Neural progenitor cell (in vitro differentiated cells): Measurements from ENCODE around the gene EMSY. TPM values are rescaled to one million over a fixed set of nuclear protein-coding genes. Genes with fewer than 3 reads are reported as not detected.

Experiments
- DNase-seq: peaks from one replicate; pipeline ENCODE4 v3.0.0-alpha.2; 2016; ENCODE audit warnings: low spot score
- H2AFZ ChIP-seq: fragments of 200-600 bp; sonication (generic); replicated peaks from 2 replicates; pipeline ENCODE4 v1.6.1; 2016; ENCODE audit warnings: antibody characterized with exemption
- H3F3A ChIP-seq: fragments of 200-600 bp; sonication (generic); 2 replicates; pipeline ENCODE4 v1.6.1; 2016; ENCODE audit warnings: antibody characterized with exemption, low read depth
- H3K27ac ChIP-seq: fragments of 200-600 bp; sonication (generic); 2 replicates; pipeline ENCODE4 v1.5.1; 2016; ENCODE audit warnings: mild to moderate bottlenecking
- H3K27me3 ChIP-seq: fragments of 200-600 bp; sonication (generic); 2 replicates; pipeline ENCODE4 v1.6.1; 2016; ENCODE audit warnings: mild to moderate bottlenecking, moderate library complexity
- H3K36me3 ChIP-seq: fragments of 200-600 bp; sonication (generic); 2 replicates; pipeline ENCODE4 v1.5.1; 2016
- H3K4me1 ChIP-seq: fragments of 200-600 bp; sonication (generic); 2 replicates; pipeline ENCODE4 v1.6.1; 2016; ENCODE audit warnings: mixed run types
- H3K4me2 ChIP-seq: fragments of 200-600 bp; sonication (generic); 2 replicates; pipeline ENCODE4 v1.6.1; 2016
- H3K4me3 ChIP-seq: fragments of 200-600 bp; sonication (generic); 2 replicates; pipeline ENCODE4 v1.5.1; 2016
- H3K79me2 ChIP-seq: fragments of 200-600 bp; sonication (generic); 2 replicates; pipeline ENCODE4 v1.6.1; 2016; ENCODE audit warnings: low read depth
- H3K9ac ChIP-seq: fragments of 200-600 bp; sonication (generic); 2 replicates; pipeline ENCODE4 v1.6.1; 2016
- H3K9me3 ChIP-seq: fragments of 200-600 bp; sonication (generic); 2 replicates; pipeline ENCODE4 v1.5.1; 2016; ENCODE audit warnings: low read depth
- H4K20me1 ChIP-seq: fragments of 200-600 bp; sonication (generic); 2 replicates; pipeline ENCODE4 v1.6.1; 2016; ENCODE audit warnings: low read depth
- H3K27ac Mint-ChIP-seq: 3 replicates; pipeline ENCODE4 v1.8.0; 2021; ENCODE audit warnings: mixed read lengths
- H3K27me3 Mint-ChIP-seq: 2 replicates; pipeline ENCODE4 v1.8.0; 2022; ENCODE audit warnings: low read depth, mild to moderate bottlenecking, inconsistent platforms, moderate library complexity, mixed read lengths; ENCODE audit not compliant: insufficient read depth
- H3K36me3 Mint-ChIP-seq: 3 replicates; pipeline ENCODE4 v1.8.0; 2021; ENCODE audit warnings: mixed read lengths
- H3K4me1 Mint-ChIP-seq: 3 replicates; pipeline ENCODE4 v1.8.0; 2021; ENCODE audit warnings: mixed read lengths
- H3K4me3 Mint-ChIP-seq: 3 replicates; pipeline ENCODE4 v1.8.0; 2021; ENCODE audit warnings: mild to moderate bottlenecking, moderate library complexity, mixed read lengths
- H3K9me3 Mint-ChIP-seq: 3 replicates; pipeline ENCODE4 v1.8.0; 2020; ENCODE audit warnings: mixed read lengths
- EZH2 ChIP-seq: fragments of 200-600 bp; sonication (generic); IDR thresholded peaks from 2 replicates; pipeline ENCODE4 v1.6.1; 2017; ENCODE audit warnings: antibody characterized with exemption, mild to moderate bottlenecking, moderate library complexity
- EZH2phosphoT487 ChIP-seq: fragments of 200-600 bp; sonication (generic); IDR thresholded peaks from 2 replicates; pipeline ENCODE4 v1.6.1; 2017; ENCODE audit warnings: antibody characterized with exemption
- total RNA-seq: library from RNA; depleted of rRNA; stranded (reverse); fragments of >200 nt; gene quantifications from 2 replicates; pipeline ENCODE4 v1.2.3, GENCODE V29; 2015; ENCODE audit warnings: low replicate concordance
- TF ChIP-seq, protein P1 (sequence below): fragments of 200-600 bp; sonication (generic); IDR thresholded peaks from 2 replicates; pipeline ENCODE4 v1.5.1; 2017; ENCODE audit warnings: antibody characterized with exemption, mild to moderate bottlenecking

The EMSY gene
- total RNA-seq, 1 donor from 2014 or later: 92.0 TPM

- Mint-ChIP-seq H3K27me3 (peaks cover 3% of the 10 kb centered on the region), H3K36me3 (no peaks in the 10 kb centered on the region), H3K4me3 (no peak overlapping the region), H3K4me1 (peaks cover 20% of the 10 kb centered on the region), H3K27ac (peak overlapping the region; percentile 29), H3K9me3 (peaks cover 5% of the 10 kb centered on the region)
- DNase-seq: no peak
- Histone ChIP-seq H3K9ac (no peak overlapping the region), H3K4me2 (no peak overlapping the region), H2AFZ (no peak overlapping the region), H3K4me3 (no peak overlapping the region), H3K4me1 (peaks cover 6% of the 10 kb centered on the region), H3K79me2 (no peaks in the 10 kb centered on the region), H3K9me3 (no peaks in the 10 kb centered on the region), H3K27ac (no peak overlapping the region), H4K20me1 (no peaks in the 10 kb centered on the region), H3K27me3 (no peaks in the 10 kb centered on the region), H3F3A (no peaks in the 10 kb centered on the region), H3K36me3 (no peaks in the 10 kb centered on the region)
- TF ChIP-seq EZH2: no peak
These were observed 132.6 kb downstream of the EMSY start for GRCh38 chr11:76577226-76577920.

DNA sequence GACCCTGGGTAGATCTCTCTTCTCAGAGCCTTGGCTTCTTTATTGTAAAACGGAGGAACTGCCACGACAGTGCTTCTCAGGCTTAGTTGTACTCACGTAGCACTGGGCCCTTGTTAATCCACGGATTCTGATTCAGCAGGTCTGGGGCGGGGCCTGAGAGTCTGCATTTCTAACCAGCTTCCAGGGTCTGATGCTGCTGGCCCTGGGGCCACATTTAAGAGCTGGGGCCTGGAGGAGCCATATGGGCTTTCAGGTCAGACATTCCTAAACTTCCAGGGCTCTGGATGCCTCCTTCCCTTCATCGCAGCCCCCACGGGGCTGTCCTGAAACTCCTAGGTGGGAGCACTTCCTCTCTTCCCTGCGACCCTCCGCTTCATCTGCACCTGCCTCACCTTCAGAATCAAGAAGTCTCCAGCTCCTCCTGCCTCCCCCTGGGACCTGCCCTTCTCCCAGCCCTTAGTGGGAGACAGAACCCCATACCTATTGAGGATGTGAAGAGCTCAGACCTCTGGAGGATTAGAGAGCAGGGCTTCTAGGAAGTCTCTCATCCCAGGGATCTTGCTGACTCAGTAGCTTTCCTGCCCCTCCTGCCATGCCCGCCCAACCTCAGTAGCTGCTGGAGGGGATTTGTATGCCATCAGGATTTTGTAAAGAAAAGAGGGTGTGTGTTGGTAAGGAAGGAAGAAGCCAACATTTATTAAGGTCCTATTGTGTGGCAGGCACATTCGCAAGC, 133.3 kb downstream of the EMSY start:
- Mint-ChIP-seq H3K36me3 (no peaks in the 10 kb centered on the region), H3K27me3 (peaks cover 3% of the 10 kb centered on the region), H3K9me3 (peaks cover 5% of the 10 kb centered on the region), H3K4me1 (peaks cover 20% of the 10 kb centered on the region), H3K27ac (peak overlapping the region; percentile 40), H3K4me3 (no peak overlapping the region)
- Histone ChIP-seq H3K4me2 (no peak overlapping the region), H3K9me3 (no peaks in the 10 kb centered on the region), H3K36me3 (no peaks in the 10 kb centered on the region), H3K4me3 (no peak overlapping the region), H3K4me1 (peaks cover 6% of the 10 kb centered on the region), H2AFZ (peak overlapping the region; percentile 78), H3K9ac (no peak overlapping the region), H3K27me3 (no peaks in the 10 kb centered on the region), H4K20me1 (no peaks in the 10 kb centered on the region), H3K79me2 (no peaks in the 10 kb centered on the region), H3F3A (no peaks in the 10 kb centered on the region), H3K27ac (no peak overlapping the region)
- no peak for DNase-seq
- TF ChIP-seq EZH2phosphoT487: no peak
- TF ChIP-seq, protein P1, sequence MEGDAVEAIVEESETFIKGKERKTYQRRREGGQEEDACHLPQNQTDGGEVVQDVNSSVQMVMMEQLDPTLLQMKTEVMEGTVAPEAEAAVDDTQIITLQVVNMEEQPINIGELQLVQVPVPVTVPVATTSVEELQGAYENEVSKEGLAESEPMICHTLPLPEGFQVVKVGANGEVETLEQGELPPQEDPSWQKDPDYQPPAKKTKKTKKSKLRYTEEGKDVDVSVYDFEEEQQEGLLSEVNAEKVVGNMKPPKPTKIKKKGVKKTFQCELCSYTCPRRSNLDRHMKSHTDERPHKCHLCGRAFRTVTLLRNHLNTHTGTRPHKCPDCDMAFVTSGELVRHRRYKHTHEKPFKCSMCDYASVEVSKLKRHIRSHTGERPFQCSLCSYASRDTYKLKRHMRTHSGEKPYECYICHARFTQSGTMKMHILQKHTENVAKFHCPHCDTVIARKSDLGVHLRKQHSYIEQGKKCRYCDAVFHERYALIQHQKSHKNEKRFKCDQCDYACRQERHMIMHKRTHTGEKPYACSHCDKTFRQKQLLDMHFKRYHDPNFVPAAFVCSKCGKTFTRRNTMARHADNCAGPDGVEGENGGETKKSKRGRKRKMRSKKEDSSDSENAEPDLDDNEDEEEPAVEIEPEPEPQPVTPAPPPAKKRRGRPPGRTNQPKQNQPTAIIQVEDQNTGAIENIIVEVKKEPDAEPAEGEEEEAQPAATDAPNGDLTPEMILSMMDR: no peak

DNA sequence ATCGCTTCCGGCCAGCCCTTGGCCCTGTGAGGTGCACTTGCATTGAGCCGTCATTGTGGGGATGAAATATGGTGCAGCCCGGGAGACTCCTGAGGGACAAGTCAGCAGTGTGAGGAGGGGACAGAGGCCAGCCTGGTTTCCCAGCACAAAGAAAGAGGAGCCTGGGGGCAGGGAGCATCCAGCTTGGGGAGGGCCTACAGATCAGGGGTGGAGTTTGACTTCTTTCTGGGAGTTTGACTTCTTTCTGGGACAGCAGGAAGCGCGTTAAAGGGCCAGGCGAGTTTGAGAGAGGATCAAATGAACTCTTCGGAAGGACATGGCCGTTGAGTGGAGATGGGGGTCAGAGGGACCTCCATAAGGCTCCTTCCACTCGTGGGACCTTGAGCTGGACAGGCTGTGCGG, 133.8 kb downstream of the EMSY start:
- Mint-ChIP-seq H3K9me3 (peaks cover 5% of the 10 kb centered on the region), H3K27ac (peak overlapping the region; percentile 40), H3K27me3 (peaks cover 3% of the 10 kb centered on the region), H3K4me3 (no peak overlapping the region), H3K4me1 (peaks cover 20% of the 10 kb centered on the region), H3K36me3 (no peaks in the 10 kb centered on the region)
- peak; percentile 22 for DNase-seq
- Histone ChIP-seq H3K27me3 (no peaks in the 10 kb centered on the region), H4K20me1 (no peaks in the 10 kb centered on the region), H3K36me3 (no peaks in the 10 kb centered on the region), H3K9ac (no peak overlapping the region), H3K4me2 (no peak overlapping the region), H3F3A (no peaks in the 10 kb centered on the region), H3K4me1 (peaks cover 6% of the 10 kb centered on the region), H3K79me2 (no peaks in the 10 kb centered on the region), H3K4me3 (no peak overlapping the region), H3K27ac (no peak overlapping the region), H3K9me3 (no peaks in the 10 kb centered on the region), H2AFZ (peak overlapping the region; percentile 78)
- TF ChIP-seq, protein P1: no peak
